CD4-positive, alpha-beta T cell treated with Interleukin-15 for 4 hours (primary cell): ENCODE data around the gene ALS2.

Experiments used
- DNase-seq: peaks from one replicate; pipeline ENCODE4 v3.0.0-alpha.2; 2020; ENCODE audit warnings: low spot score

ALS2 gene

DNA sequence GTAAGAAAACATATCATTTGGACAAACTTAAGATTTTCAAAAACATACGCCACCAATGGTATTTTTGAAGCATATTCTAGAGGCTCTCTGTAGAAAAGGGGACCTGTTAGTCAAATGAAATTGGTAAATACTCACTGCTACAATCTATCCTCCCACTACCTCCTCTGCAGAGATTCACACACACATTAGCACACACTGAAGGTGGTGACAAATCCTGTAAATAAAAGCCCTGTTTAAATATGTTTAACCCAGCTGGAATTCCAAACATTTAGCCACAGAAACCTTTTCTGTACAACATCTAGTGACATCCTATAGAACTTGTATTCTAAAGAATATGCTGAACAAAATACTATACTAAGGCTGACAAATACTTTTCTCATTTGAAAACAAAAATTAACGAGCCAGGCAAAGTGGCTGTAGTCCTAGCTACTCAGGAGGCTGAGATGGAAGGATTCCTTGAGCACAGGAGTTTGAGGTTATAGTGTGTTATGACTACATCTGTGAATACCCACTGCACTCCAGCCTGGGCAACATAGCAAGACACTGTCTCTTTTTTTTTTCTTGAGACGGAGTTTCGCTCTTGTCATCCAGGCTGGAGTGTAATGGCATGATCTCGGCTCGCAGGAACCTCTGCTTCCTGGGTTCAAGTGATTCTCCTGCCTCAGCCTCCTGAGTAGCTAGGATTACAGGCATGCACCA lies 25.9 kb downstream of the ALS2 start:
- DNase-seq: no peak

DNA sequence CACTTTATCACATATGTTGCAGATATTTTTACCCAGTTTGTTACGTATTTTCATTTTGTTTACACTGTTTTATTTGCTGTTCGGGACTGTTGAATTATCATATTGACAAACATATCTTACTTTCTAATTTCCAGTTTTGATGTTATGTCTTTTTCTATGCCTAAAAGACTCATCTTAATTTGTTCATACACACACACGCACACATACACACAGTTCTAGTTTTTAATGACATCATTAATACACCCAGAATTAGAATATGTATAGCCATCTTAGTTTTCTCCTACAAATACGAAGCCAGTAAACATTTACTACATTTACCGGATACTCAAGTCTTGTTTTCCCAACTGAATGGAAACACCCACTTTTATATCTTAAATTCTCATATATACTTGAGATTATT lies 29.2 kb downstream of the ALS2 start:
- DNase-seq: no peak

DNA sequence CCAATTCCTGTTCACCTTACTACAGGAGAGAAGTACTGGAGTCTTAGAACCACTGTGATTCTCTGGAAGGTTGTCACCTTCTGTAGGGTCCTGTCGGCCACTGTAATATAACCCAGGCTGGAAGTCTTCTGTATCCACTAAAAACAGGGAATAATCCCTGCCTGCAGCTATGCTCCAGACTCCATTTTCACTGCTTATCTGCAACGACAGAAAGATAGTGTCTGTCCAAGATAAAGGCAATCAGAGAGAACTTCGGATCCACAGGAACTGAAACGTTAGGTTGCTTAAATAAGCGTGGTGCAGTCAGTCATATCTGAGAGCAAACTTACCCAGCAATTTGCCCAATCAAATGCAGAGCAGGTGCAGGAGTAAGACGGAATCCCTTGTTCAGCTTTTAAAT lies 34.2 kb downstream of the ALS2 start:
- DNase-seq: no peak

DNA sequence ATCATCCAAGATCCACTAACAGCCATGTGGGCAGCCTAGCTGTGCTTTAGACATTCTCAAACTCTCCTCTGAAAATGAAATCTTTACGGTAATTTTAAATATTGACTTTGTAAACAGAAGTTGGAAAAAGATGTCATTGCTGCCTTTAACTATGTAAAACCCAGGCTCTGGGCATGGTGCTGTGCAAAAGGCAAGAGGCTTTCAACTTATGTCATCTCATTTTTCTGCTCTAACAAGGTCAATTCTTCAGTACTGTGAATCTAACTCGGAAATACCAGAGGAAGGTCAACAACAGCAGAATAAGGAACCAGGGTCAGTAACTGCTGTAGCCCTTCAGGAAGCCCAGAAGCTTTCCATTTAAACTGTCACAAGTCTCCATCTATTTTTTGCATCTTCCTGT lies 45.2 kb downstream of the ALS2 start:
- DNase-seq: no peak

DNA sequence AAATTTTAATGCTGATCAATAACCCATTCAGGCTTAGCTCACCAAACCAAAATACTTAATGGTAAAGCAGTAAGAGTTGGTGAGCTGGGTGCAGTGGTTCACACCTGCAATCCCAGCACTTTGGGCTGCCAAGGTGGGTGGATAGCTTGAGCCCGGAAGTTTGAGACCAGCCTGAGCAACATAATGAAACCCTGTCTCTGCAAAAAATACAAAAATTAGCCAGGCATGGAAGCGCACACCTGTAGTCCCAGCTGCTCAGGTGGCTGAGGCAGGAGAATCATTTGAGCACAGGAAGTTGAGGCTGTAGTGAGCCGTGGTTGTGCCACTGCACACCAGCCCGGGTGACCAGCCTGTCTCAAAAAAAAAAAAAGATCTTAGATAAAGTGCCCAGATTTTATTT lies 46.6 kb downstream of the ALS2 start:
- no peak for DNase-seq

DNA sequence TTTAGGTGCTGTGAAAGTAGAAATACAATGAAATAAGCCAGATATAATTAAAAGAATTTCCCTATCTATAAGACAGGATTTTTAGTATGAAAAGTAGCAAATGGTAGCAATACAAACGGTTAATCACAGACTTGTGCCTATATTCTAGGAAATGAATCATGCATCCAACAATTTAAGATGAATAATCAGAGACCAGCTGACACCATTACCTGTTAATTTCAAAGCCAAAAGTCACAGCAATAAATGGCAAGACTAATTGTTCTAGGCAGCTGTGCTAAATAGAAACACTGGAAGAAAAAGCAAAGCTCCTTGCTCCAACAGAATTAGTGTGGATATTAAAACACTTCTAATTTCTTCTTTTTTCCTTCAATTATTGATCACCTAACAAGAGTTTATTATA lies 47.2 kb downstream of the ALS2 start:
- DNase-seq: no peak

DNA sequence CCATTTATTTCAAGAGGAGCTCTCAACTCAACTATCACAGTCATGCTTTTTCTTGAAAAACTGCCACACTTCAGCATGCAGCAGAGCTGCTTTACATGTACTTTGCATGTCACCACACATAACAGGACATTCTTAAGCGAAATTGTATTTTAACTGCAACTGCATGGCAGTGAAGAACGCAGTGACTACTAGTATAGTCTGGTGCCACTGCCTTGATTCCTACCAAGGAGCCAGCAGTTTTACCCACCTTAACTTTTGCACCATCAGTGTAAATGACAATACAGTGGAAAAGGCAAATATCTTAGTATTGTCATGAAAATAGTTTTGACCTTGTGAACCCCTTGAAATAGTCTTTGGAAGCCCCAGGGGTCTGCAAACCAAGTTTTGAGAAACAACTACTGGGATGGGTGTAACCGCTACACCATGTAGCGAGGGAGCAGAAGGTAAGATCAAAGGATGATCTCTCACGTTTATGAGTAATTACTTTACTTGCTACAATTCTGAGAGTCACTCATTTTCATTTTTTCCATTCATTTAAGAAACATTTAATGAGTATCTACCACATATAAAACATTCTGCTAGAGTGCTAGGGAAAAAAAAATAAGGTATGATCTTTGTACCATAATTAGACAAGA lies 50.0 kb downstream of the ALS2 start:
- no peak for DNase-seq

- no peak for DNase-seq
Measured at GRCh38 chr2:201715459-201715858, 65.3 kb downstream of the ALS2 start.

DNA sequence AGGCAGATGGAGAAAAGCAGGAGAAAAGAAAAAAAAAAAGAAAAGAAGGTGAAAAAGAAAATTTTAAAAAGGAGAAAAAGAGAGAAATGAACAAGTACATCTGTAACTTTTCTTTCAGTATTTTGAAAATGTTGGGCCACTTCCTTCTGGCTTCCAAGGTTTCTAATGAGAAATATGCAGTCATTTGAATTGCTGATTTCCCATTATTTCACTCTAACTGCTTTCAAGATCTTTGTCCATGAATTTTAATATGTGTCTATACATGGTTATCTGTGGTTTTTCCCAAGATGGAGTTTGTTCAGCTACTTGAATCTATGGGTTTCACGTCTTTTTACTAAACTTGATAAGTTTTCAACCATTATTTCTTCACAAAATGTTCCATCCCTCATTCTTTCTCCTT lies 68.0 kb downstream of the ALS2 start:
- no peak for DNase-seq

DNA sequence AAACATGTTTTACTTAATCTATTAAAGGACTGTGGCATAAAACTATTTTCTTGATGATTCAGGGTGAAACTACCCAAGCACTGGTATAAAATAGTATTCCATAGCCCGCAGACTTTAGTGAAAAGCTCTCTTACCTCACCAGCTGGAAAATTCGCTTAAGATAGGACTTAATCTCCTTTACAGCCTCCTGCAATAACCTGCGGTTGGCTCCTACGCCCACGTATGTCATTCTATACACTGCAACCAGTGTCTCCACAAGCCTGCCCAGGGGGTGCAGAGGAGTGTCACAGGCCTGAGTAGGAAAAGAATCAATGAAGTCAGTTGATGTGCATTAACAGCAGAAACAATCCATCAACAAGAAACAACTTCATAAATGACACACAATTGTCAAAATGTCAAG lies 71.0 kb downstream of the ALS2 start:
- DNase-seq: no peak

DNA sequence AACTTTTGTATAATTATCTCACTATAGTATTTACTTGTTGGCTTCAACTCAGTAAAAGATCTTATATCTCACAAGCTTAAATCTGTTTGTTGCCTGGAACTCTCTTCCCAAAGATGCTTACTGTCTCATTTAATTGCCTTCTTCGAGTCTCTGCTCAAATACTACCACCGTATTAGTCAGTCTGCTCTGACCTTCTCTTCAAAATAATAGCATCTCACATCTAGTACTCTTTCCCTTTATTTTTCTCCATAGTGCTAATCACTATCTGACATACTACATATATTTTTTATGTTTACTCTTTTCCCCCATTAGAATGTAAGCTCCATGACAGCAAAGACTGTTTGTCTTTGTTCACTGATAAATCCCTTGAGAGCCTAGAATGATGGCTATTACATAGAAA lies 71.7 kb downstream of the ALS2 start:
- DNase-seq: no peak

- DNase-seq: no peak
Measured at GRCh38 chr2:201707753-201708152, 73.0 kb downstream of the ALS2 start.

GRCh38 chr2:201707142-201707541 lies 73.6 kb downstream of the ALS2 start:
- no peak for DNase-seq

GRCh38 chr2:201704536-201704935 lies 76.2 kb downstream of the ALS2 start:
- DNase-seq: no peak

DNA sequence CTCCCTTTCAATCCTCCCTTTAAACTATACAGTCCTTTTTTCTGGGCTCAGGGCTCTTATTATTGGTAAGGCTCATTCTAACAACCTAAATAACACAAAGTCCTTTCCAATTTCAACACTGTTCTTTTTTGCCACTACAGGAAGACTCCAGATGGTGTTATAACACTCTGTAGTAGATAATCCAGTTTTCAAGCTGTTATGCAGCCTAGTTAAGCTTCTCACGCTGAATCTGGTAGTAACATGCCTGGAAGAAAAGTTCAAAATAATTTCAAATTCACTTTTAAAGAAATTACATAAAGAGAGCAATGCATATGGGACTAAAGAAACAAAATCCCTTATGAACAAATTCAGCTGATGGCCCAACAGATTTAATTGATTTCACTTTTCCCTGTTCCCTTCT lies 79.1 kb downstream of the ALS2 start:
- DNase-seq: no peak

GRCh38 chr2:201699416-201699815 lies 81.3 kb downstream of the ALS2 start:
- no peak for DNase-seq

- no peak for DNase-seq
Measured at GRCh38 chr2:201698588-201699226, 82.0 kb downstream of the ALS2 start, which contains the start of gene MPP4. MPP4 (minus strand) TSS chr2:201698644; CDS start chr2:201693954, 4,690 bp downstream.

DNA sequence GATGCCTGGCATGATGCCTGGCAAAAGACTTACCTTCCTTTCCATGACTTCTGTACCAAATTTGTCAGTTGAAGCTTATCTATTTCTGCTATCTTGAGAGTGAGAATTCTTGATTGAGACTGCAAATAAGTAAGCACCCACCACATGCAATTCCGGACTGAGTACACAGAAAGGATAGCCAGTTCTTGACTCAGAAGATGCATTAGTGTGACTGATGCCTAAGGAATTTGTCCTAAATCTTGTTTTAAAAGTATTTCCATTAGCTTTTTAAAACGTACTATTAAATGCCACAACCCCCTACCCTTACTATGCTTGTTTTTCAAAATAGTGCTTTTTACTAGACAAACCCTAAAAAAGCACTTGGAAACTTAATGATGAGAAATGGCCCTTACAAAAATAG lies 82.8 kb downstream of the ALS2 start:
- DNase-seq: no peak

DNA sequence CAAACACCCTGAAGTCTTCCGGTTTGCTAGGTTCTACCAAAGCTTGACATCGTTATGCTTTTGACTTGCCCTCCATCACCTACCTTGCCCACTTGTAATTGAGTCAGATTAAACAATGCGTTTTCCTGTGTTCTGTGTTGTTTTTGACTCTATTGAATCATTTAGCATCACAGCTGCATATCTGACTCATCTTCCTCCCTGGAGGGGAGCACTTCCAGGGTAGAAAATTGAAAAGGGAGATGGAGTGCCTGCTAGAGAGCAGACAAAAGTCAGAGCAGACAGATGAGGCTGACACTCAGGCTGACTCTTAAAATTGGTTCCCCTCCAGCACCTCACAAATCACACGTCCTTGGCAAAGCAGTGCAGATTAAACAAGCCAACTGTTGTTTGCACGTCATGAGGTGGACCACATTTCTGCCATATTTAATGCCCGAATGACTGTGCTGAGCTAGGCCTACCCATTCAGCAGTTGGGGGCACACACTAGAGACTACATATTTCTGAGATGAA lies 84.5 kb downstream of the ALS2 start:
- no peak for DNase-seq

DNA sequence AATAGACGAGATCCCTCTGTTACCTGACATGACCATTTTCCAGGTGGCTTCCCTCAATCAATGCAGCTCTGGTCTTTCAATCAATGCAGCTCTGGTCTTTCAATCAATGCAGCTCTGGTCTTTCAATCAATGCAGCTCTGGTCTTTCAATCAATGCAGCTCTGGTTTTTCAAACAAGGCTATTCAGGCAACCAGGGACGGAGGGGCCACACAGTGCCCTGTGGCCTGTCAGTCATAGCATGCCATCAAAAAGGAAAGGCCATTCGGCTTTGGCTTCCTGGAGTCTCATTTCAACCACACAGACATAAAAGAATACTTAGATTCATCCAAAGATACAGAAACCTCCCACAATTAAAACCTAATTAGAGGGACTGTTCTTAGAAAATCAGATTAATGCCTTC lies 95.6 kb downstream of the ALS2 start:
- no peak for DNase-seq

DNA sequence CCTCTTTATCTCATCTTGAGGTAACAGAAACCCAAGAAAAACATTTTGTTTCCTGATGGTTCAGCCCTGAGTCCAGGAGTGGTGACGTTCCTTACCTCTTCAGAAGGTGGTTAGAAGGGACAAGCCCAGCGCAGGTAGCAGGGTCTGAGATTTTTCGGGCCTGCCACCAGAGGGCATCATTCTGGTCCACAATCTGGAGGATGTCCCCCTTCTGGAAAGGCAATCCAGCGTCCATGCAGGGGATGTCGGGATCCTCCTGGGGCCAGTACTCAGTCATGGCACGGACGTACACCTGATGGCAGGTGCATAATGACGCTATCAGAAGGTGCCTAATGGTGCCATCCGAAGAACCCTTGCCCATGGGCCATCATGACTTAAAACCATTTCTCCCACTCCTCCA lies 100.0 kb downstream of the ALS2 start:
- DNase-seq: no peak

GRCh38 chr2:201678401-201678800 lies 102.3 kb downstream of the ALS2 start:
- no peak for DNase-seq

DNA sequence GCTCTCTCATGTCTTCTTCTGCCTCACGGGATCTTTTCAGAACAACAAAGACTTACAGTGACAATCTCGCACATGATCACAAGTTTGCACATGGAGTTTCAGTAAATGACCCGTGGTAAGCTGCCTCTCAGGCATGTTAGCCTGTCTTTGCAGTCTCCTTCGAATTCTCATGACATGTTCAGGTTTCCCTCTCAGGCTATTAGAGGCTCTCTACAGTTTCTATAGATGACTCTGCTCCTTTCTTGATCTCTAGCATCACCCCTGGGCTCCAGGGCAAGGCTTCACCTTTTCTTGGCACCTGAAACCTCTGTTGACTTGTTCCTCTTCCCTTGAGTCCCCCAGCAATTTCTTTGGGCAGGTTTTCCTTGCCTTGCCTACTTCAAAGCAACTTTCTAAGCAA lies 105.3 kb downstream of the ALS2 start:
- no peak for DNase-seq
